Raji (cell line): Measurements from ENCODE around the gene KLK15.

Source experiments
- POLR2A ChIP-seq: IDR thresholded peaks from 2 replicates; pipeline ENCODE4 v1.6.1; 2011; ENCODE audit warnings: low read depth, low read length, control low read depth; ENCODE audit not compliant: insufficient read depth

KLK15 gene

DNA sequence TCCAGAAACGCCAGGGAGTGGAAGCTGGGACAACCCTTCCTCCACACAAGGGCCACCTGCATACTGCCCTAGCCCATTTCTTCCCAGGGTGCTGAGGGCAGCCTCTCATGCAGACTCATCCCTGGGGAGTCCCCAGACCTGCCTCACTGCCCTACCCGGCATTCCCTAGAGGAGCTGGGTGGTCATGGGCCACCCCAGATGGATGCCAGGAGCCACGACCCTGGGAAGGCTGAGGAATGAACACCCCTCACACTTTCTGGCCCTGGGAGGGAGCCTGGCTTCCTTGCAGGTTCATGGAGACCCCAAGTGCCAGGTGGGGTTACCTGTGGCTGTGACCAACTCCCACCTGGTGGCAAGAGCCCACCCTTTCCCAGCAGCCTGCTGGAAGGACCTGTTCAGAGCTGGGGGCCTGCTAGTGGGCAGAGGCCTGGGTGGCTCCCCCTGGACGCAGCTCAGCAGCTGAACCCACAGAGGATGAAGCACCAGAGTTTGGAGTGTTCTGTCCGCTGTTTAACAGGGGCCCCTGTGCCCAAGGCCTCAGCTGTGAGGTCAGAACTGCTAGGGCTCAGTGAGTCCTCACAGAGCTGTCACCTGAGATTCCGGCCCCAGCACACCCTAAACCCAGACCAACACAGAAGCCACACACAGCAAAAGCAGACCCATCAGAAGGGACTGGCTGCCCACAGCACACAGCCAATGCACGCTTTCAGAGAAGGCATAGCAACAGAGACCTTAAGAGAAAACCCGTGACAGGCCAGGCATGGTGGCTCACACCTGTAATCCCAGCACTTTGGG lies 36.5 kb downstream of the KLK15 start:
- TF ChIP-seq POLR2A, result no peak

DNA sequence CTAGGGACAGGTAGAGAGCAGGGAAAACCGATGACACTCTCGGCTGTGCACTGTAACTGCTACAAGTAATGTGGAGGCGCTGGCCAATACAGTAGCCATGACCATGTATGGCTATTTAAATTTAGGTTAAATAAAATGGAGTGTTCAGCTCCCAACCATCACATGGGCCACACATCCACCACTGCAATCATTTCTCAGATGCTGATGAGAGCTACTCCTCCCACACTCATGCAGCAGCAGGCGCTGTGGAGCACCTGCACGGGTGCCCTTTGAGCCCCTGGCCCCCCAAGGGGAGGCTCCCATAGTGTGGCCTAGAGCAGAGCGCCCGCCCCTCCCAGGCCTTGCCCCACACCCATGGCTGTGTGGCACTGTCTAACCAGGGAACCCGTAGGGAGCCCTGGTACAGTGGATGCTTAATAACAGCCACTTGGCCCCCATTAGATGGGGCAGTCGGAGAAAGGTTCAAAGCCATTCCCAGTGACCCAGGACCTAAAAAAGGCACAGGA lies 37.2 kb downstream of the KLK15 start:
- no peak for TF ChIP-seq POLR2A

DNA sequence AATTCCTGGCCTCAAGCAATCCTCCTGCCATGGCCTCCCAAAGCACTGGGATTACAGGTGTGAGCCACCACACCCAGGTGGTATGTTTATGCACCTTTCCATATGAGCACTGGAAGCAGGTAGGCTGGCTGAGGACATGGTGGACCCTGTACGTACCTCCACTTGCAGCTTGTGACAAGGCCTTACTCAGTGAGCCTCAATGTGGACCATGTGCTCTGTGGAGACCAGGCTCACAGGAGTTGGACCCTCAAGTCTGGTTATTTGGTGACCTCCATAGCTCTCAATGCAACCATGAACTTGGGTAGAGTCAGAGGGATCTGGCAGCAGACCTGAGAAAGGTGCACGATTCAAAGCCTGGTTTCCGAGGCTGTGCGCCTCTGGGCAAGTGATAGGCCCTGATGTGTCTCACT lies 37.7 kb downstream of the KLK15 start:
- TF ChIP-seq POLR2A, result no peak

DNA sequence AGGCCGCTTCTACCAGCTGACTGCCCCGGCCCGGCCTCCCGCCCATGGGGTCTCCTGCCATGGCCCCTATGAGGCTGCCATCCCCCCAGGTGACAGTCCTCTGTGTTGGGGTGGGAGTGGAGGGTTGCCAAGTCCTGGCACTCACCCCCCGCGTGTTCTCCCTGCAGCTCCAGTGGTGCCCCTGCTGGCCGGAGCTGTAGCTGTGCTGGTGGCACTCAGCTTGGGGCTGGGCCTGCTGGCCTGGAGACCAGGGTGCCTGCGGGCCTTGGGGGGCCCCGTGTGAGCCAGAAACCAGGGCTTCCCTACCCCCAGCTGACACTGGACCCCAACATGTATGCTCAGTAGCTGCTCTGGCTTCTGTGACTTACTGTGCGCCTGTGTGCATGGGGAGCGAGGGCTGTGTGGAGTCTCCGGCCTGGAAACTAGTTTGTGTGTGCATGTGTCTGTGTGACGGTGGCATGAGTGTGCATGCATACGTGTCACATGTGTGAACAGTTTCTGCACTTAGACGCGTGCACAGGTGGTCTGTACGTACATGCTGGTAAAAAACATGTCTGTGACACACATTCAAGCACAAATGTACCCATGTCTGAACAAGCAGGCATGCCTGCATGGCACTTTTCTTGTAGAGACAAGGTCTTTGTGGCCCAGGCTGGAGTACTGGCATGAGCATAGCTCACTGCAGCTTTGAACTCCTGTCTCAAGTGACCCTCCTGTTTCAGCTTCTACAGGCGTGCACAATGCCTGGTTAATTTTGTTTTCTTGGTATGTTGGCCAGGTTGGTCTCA lies 38.3 kb downstream of the KLK15 start:
- TF ChIP-seq POLR2A, result peak; percentile 66

DNA sequence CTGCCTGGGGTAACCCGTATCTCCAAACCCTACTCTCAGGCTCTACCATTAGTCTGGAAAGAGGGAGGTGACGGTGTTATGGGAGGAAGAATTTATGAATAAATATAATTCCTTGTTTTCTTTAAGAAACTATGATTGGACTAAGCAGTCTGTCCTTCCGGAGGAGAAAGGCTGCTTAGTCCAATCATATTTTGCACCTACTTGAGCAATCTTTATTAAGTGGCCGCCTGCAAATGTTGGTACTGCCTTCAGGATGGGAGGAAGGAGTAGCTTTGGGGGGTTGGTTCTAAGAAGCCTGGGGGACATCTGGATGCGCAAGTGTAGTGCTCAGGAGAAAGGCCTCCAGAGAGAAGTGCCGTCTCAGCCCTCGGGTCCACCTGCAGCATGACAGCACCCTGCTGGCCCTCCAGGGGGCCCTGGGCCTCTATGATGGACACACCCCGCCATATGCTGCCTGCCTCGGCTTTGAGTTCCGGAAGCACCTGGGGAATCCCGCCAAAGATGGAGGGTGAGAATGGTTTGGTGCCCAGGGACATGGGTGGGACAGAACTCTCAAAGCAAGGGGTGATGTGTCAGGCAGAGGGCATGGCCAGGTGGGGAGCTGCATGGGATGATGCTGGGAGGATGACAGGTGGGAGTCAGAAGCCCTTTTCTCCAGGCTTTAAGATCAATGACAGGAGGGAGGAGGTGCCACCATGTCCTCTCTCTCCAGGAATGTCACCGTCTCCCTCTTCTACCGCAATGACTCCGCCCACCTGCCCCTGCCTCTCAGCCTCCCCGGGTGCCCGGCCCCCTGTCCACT lies 39.1 kb downstream of the KLK15 start:
- TF ChIP-seq POLR2A, result peak; percentile 37; the same call in 1 of the 2 replicates

DNA sequence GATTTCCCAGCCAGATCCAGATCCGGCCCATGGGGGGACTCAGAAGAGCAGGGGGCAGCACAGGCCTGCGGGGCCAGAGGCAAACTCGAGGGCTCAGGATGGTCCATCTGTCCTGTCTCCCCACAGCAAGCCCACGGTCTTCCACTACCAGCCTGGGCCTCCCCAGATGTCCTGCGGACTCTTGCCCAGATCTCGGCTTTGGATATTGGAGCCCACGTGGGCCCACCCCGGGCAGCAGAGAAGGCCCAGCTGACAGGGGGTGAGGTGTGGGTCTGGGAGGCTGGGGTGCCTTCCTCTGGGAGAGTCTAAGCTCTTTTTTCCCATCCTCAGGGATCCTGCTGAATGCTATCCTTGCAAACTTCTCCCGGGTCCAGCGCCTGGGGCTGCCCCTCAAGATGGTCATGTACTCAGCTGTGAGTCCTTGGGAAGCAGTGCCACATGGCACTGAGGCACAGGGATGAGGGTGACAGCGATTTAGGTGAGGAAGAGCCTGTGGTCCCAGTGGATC lies 39.8 kb downstream of the KLK15 start:
- TF ChIP-seq POLR2A, result no peak

DNA sequence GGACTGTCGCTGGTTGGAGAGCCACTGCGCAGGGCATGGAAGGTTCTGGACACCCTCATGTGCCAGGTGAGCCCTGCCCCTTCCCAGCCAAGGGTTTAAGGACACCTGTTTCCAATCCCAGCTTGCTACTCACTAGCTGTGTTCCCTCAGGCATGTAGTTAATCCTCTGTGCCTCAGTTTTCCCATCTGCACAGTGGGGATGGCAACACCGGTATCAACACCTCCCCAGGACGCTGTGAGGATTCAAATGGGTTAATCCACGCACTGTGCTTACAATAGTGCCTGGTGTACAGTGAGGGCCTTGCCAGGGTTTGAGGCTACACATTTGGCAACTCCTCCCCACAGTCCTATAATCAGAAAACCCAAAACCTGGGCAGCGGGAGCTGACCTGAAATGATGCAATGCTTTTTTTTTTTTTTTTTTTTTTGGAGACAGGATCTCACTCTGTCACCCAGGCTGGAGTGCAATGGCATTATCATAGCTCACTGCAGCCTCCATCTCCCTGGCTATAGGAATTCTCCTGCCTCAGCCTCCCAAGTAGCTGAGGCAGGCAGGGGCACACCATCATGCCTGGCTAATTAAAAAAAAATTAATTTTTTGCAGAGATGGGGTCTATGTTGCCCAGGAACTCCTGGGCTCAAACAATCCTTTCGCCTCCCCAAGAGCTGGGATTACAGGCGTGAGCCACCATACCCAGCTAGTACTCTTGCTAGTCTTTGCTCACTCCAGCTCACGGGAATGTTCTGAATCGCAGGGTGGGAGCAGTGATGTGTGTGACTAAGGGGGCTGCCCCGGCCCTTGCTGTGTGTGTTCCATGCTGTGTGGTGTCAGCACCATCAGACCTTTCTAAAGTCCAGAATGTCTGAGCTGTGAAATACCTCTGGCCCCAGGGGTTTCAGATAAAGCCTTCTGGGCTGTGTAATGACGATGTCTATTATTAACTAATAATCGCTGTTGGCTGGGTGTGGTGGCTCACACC lies 40.8 kb downstream of the KLK15 start:
- TF ChIP-seq POLR2A, result 0 out of 2 replicates have a peak, but pooled peaks have one; percentile 14

DNA sequence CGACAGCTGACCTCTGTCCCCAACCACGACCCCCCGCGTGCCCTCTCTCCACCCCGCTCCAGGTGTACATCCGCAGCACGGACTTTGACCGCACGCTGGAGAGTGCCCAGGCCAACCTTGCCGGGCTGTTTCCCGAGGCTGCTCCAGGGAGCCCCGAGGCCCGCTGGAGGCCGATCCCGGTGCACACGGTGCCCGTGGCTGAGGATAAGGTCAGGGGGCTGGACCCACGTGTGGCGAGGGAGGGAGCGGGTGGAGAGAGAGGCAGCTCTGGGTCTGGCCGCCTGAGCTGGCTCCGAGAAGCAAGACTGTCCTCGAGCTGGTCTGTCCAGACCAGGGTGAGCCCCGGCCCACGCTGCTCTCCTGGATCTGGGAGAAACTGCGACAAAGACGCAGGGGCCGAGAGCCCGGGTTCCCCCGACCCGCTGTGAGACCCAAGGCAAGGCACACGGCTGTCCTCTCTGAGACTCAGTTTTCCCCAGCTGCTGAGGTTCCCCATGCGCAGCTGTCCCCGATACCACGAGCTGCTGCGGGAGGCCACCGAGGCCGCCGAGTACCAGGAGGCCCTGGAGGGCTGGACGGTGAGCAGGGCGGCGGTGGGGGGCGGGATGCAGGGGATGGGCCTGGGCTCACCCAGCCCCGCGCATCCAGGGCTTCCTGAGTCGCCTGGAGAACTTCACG lies 41.6 kb downstream of the KLK15 start:
- no peak for TF ChIP-seq POLR2A

DNA sequence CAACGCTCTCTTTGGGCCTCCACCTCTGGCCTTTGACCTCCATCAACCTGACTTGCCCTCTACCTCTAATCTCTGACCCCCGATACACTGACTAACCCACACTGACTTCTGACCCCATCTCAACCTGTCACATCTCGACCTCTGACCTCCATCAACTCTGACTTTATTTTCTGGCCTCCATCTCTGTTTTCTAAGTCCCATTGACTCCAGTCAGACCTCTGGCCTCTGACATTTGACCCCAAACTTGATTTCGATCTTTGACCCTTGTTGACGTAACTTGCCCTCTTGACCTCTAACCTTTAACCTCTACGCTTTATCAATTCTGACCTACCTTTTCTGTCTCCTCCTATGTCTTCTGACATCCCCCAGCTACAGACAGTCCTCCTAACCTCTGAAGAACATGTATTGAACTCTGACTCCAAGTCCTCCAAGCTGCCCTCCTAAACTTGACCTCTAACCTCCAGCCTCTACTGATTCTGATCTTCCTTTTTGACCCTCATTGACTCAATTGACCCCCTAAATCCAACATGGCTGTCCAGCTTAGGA lies 42.4 kb downstream of the KLK15 start:
- TF ChIP-seq POLR2A, result no peak

DNA sequence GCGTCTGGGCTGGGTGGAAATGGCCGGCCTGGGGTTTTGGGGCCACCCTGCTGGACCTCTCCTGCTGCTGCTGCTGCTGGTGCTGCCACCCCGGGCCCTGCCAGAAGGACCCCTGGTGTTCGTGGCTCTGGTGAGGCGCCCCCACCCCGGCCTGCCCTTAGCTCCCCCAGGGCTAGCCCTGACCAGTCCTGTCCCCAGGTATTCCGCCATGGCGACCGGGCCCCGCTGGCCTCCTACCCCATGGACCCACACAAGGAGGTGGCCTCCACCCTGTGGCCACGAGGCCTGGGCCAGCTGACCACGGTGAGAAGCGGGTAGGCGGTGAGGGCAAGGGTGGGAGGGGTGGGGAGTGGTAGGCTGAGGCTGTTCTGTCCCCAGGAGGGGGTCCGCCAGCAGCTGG lies 43.0 kb downstream of the KLK15 start, which contains the start of gene ACP4:
Gene ACP4, plus strand, starts transcription at position 20 of the 400 bp plus-strand sequence. Its CDS starts 0 bp downstream, at position 20.
- no peak for TF ChIP-seq POLR2A

DNA sequence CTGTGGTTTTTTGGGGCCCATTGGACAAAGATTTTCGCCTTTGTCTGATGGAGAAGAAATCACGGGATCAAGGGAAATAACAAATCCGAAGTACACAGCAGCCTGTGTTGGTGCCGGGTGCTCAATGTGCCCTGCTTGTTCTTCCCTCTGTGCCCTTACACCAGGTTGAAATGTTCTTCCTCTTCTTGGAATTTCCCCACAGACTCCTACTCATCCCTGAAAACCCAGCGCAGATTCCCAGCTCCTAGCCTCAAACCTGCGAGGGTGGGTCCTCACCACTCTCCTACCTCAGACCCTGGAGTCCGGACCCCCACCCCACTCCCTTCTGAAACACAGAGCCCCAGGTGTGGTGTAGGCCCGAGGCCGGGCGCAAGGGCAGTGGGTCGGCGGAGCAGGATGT lies 48.0 kb downstream of the KLK15 start:
- no peak for TF ChIP-seq POLR2A

DNA sequence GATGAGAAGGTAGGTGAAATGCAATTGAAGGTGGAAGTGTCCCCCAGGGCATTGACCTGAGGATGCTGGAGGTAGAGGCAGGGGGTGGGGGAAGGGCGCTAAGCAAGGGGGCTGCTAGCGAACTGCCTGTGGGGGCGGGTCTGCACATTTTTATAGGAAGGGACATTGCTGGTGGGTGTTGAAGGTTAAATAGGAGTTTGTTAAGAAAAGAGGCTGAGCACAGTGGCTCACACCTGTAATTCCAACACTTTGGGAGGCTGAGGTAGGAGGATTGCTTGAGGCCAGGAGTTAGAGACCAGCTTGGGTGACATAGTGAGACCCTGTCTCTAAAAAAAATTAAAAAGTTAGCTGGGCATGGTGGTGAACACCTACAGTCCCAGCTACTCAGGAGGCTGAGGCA lies 48.7 kb downstream of the KLK15 start:
- TF ChIP-seq POLR2A, result no peak

DNA sequence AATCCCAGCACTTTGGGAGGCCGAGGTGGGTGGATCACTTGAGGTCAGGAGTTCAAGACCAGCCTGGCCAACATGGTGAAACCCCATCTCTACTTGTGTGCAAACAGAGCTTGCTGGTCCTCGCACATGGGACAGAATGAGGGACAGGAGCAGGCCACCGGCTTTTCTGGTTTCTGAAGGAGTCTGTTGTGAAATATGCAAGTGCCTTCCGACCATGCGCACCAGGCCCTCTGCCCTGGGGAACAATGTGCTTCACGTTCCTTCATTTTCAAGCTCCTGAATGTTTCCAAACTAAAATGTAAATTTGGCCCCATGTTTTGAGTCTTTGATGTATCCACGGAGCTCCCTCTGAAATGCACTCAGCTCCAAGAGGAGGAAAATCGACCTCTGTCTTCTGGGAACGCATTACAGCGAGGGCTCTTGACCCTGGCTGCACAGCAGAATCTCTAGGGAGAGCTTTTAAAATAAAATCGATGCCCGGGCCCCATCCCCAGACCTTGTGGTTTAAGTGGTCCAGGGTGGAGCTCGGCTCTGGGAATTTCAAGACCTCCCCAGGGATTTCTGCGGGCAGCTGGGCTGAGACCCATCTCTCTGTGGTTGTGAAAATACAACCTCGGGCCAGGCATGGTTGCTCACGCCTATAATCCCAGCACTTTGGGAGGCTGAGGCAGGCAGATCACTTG lies 52.5 kb downstream of the KLK15 start:
- no peak for TF ChIP-seq POLR2A
